Measurements from ENCODE around the gene SLC25A44.
"Not testable (repeated sequence)": the region's sequence is repeated elsewhere in the genome, so short reads cannot be mapped to it uniquely, and the experiment has no call there.

The SLC25A44 gene

DNA sequence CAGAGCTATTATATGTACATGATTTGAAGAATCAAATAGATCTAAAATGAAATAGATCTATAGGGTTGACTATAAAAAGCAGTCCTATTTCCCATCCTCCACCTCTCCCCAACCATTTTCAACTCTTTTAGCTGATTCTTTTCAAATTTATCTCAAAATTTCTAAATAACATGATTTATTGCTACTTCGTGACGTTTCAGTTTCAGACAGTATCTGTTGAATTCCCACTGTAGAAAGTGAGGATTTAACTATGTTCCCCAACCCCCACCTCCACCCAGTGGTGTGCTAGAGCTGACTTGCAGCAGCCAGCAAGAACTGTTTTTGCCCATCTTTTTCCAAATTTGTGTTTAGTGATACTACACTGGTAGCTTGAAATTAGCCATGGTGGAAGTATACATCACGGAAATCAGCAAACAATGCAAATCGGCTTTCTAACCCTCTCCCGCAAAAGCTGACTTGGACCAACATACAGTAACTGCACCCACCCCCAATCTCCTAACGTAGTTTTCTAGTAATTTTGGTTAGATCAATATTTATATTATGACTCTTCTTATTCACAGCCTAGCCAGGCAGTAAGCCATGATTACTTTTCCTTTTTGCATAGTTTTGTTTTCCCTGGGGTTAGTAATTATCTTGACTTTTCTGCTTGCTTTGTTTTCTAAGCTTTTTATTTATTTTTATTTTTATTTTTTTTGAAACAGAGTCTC, 29.6 kb upstream of the SLC25A44 start:
- no peak for DNase-seq

DNA sequence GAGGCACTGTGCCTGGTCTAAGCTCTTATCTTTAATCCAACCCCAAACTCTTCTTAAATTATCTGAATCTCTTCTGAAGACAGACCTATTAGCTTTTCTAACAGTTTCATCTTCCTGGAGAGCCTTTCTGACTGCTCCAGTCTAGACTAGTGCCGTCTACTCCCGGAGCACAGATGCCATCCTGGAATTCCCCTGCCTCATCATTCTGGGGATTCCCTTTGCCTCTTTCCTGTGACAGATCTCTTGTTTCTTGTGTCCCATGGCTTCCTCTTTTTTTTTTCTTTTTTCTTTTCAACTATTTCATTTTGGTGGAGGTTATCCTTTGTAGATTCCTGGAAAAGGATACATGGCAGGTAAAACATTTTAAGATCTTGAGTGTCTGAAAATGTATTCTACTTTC, 28.8 kb upstream of the SLC25A44 start:
- DNase-seq = no peak

DNA sequence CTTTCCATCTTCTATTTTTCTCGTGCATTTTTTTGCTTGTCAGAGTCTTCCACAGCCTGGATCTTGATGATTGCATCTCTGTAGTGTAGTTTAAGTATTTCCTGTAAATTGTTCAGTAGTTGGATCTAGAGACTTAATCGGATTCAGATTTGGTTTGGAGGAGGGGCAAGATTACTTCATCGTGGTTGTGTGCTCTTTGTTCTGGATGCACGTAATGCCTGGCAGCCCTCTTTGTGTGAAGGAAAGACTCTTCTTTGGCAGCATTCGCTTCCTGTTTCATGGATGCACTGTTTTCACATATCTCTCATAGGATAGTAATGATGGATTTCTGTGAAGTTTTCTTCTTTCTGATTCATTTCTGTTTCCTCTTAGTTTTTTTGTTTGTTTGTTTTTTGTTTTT, 26.4 kb upstream of the SLC25A44 start:
- no peak for DNase-seq

GRCh38 chr1:156172696-156173470, 21.0 kb upstream of the SLC25A44 start:
- no peak for DNase-seq

DNA sequence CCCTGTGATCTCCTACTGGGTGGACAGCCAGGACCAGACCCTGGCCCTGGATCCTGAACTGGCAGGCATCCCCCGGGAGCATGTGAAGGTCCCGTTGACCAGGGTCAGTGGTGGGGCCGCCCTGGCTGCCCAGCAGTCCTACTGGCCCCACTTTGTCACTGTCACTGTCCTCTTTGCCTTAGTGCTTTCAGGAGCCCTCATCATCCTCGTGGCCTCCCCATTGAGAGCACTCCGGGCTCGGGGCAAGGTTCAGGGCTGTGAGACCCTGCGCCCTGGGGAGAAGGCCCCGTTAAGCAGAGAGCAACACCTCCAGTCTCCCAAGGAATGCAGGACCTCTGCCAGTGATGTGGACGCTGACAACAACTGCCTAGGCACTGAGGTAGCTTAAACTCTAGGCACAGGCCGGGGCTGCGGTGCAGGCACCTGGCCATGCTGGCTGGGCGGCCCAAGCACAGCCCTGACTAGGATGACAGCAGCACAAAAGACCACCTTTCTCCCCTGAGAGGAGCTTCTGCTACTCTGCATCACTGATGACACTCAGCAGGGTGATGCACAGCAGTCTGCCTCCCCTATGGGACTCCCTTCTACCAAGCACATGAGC, 17.2 kb upstream of the SLC25A44 start:
- no peak for DNase-seq

DNA sequence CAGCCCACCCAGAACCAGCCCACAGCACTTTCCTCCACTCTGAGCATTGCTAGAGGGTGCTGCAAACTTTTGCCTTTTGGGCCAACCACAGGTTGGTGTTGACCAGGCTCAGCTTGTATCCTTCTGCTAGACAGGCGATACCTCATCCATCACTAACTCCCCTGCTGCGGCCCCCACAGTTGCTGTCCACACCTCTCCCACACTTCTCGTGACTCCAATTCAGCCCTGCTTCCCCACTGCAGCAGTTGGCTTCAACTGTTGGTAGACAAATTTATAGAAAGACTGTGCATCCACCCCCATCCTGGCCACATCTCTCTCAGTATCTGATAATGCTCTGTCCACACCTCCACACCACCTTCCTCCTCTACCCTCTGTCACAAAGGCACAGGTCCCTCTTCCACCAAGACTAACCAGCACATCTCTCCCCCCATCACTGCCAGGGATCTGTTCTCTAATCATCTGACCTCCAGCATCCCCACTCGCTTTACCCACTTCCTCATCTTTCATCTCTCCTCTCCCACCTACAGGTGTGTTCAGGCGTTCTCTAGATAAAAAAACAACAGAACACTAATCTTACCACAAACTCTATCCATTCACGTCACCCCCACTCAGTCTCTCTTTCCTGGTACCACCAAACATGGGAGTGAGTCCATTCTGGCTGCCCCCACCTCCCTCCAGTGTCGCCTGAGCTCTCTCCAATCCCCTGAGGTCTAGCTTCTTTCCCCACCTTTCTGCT, 15.8 kb upstream of the SLC25A44 start:
- no peak for DNase-seq

DNA sequence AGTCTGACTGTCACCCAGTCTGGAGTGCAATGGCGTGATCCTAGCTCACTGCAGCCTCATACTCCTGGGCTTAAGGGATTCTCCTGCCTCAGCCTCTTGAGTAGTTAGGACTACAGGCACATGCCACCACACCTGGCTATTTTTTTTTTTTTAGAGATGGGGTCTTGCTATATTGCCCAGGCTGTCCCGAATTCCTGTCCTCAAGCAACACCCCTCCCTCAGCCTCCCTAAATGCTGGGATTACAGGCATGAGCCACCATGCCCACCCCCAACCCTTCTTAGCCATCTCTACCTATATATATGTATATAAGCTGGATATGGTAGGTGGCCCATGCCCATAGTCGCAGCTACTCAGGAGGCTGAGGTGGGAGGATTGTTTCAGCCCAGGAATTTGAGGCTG, 13.4 kb upstream of the SLC25A44 start:
- DNase-seq = no peak

DNA sequence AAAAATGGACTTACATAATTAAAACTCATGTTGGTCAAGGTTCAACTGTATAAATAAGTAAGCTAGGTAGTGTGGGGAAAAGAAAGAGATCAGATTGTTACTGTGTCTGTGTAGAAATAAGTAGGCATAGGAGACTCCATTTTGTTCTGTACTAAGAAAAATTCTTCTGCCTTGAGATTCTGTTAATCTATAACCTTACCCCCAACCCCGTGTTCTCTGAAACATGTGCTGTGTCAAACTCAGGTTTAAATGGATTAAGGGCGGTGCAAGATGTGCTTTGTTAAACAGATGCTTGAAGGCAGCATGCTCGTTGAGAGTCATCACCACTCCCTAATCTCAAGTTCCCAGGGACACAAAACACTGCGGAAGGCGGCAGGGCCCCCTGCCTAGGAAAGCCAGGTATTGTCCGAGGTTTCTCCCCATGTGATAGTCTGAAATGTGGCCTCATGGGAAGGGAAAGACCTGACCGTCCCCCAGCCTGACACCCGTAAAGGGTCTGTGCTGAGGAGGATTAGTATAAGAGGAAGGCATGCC, 12.4 kb upstream of the SLC25A44 start:
- not testable (repeated sequence) for DNase-seq

DNA sequence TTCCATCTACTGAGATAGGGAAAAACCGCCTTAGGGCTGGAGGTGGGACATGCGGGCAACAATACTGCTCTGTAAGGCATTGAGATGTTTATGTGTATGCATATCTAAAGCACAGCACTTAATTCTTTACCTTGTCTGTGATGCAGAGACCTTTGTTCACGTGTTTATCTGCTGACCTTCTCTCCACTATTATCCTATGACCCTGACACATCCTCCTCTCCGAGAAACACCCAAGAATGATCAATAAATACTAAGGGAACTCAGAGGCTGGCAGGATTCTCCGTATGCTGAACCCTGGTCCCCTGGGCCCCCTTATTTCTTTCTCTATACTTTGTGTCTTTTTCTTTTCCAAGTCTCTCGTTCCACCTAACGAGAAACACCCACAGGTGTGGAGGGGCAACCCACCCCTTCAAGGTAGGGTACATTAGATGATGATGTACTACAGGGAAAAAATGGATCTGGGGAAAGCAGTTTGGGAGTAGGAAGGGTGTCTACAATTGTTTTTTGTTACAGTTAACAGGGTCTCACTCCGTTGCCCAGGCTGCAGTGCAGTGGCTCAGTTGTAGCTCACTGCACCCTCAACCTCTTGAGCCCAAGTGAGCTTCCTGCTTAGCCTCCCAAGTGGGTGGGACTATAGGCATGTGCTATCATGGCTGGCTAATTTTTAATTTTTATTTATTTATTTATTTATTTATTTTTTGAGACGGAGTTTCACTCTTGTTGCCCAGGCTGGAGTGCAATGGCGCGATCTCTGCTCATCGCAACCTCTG, 11.7 kb upstream of the SLC25A44 start:
- not testable (repeated sequence) for DNase-seq

DNA sequence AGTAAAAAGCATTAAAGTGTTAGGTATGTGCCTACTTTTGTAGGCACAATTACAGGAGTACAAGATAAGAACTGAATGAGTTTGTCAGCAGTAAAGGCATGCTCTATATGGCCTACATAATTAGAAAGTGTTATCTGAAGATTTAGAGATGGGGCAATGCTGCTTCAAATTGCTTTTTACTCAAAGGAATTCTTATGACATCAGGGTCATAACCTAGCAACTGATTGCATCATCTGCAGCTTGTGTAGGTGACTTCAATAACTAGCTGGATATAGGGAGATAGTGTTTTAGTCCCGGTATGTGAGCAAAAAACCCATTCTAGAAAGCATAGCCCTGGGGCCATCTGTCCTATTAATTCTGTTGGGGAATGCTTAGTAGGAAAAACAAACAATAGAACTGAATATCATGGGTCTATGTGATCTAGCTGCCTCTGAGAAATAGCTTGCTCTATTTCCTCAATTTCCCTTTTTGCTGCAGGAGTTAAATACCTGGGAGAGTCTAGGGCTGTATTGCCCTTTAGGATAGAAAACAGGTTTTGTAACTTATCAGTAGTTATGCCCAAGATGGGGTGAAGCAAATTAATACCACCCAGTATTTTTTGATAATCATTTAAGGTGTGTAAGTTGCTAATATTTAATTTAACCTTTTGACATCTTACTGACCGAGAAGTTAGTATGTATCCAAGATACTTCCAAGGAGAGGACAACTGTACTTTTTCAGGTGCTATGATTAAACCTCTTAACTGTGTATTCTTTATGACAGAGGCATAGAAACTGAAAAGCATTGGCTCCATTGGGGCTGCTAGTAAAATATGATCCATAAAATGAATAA, 7.3 kb upstream of the SLC25A44 start:
- not testable (repeated sequence) for DNase-seq

- DNase-seq = not testable (repeated sequence)
These were observed 3.6 kb upstream of the SLC25A44 start for GRCh38 chr1:156190265-156190664.

DNA sequence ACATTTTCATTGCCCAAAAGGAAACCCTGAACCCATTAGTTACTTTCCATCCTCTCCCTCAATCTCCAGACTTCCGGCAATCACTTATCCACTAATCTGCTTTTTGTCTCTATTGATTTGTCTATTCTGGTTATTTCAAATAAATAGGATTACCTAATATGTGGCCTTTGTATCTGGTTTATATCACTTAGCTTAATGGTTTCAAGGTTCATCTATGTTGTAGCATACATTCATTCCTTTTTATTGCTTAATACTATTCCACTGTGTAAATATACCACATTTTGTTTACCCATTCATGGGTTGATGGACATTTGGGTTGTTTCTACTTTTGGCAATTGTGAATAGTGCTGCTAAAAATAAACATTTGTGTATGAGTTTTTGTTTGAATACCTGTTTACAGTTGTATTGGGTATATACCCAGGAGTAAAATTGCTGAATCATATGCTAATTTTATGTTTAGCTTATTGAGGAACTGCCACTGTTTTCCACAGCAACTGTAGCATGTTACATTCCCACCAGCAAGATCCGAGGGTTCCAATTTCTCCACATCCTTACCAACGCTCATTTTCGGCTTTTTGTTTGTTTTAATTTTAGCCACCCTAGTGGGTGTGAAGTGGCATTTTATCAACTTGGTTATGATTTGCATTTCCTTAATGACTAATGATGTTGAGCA, 2.5 kb upstream of the SLC25A44 start:
- DNase-seq = no peak

GRCh38 chr1:156193208-156193487, 756 bp upstream of the SLC25A44 start:
- no peak for DNase-seq

GRCh38 chr1:156194300-156194652, 372 bp downstream of the SLC25A44 start:
- DNase-seq = no peak

- no peak for DNase-seq
These were observed 1.9 kb downstream of the SLC25A44 start for GRCh38 chr1:156195853-156196252.

GRCh38 chr1:156196445-156196844, 2.5 kb downstream of the SLC25A44 start:
- DNase-seq = no peak

DNA sequence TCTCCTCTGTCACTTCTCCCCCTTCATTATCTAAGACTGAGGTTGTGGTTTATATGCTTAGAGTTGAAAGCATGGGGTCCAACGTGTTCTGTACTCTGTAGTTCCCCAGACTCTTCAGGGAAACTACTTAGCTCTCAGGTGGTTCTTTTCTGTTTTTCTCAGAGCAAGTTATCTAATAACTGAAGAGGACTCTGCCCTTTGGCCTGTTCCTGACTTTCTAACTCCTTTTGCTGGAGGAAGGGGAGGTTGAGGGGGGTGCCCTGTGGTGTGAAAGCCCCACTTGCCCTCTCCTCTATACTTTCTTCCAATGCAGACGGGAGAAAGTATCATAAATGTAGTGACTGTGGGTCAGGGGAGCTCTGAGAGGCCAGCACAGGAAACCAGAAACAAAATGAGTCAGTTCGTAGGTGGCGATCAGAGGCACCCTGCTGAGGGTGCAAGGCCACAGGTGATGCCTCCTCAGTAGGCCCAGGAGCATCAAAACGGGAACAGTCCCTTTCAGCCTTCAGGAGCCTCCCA, 5.0 kb downstream of the SLC25A44 start:
- no peak for DNase-seq

DNA sequence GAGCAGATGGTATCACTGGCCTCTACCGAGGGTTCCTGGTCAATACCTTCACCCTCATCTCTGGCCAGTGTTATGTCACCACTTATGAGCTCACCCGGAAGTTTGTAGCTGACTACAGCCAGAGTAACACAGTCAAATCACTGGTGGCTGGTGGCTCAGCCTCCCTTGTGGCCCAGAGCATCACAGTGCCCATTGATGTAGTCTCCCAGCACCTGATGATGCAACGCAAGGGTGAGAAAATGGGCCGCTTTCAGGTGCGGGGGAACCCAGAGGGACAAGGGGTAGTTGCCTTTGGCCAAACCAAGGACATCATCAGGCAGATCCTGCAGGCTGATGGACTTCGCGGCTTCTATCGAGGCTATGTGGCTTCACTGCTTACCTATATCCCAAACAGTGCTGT, 6.1 kb downstream of the SLC25A44 start:
- DNase-seq = no peak

DNA sequence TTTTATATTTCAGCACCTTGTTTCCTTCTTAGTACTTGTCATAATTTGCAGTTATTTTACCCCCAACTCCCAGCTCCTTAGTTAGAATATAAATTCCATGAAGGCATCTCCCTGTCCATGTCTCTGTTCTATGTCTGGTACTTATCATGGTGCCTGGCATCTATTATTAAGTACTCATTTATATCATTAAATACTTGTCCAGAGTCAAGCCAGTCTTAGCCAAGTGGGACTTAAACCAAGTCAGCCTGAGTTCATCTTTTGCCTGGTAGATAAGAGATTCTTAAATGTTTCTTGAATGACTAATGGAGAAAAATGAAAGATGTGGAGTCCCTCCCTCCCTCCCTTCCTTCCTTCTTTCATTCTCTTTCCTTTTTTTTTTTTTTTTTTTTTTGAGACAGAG, 9.4 kb downstream of the SLC25A44 start:
- no peak for DNase-seq

- no peak for DNase-seq
These were observed 10.8 kb downstream of the SLC25A44 start for GRCh38 chr1:156204686-156205085.

DNA sequence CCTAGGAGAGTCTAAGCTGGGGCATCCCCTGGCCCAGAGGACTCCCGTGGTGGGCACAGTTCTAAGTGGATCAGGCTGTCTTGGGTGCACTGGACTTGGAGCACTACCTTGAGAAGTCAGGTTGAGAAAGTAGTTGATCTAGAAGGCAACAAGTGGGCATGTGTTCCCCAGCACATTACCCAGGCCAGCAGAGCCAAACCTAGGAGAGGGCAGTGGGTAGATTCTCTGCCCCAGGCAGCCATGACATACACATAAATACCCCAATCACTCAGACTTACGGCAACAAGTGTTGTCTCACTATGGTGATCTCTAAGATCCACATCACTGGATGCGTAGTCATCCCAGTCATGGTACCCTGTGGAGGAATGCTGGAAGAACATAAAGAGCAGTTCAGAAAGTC, 17.3 kb downstream of the SLC25A44 start:
- no peak for DNase-seq
